ENCODE measurements around the gene ADAM12.

Gene ADAM12

DNA sequence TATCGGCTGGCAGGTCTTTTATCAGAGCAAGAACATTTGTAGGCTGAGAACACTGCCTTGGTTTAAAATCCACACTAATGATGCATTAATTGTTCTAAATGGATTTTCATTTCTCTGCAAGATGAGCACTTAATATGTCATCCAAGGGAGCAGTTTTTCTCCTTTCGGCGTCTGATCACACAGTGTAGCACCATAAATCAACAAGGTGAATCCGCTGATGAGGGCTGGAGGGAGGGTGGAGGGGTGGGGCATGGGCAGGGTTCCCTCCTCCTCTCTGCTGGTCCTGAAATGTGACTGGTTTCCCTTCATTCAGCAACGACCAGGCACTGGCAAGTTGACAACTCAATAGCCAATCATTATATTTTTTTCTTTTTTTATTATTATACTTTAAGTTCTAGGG lies 45.6 kb downstream of the ADAM12 start:
- DNase-seq (ENCODE audit: low read depth): no peak
- TF ChIP-seq, protein P1, sequence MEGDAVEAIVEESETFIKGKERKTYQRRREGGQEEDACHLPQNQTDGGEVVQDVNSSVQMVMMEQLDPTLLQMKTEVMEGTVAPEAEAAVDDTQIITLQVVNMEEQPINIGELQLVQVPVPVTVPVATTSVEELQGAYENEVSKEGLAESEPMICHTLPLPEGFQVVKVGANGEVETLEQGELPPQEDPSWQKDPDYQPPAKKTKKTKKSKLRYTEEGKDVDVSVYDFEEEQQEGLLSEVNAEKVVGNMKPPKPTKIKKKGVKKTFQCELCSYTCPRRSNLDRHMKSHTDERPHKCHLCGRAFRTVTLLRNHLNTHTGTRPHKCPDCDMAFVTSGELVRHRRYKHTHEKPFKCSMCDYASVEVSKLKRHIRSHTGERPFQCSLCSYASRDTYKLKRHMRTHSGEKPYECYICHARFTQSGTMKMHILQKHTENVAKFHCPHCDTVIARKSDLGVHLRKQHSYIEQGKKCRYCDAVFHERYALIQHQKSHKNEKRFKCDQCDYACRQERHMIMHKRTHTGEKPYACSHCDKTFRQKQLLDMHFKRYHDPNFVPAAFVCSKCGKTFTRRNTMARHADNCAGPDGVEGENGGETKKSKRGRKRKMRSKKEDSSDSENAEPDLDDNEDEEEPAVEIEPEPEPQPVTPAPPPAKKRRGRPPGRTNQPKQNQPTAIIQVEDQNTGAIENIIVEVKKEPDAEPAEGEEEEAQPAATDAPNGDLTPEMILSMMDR (IDR thresholded peaks at IDR 0.05; ENCODE audit: control insufficient read depth, extremely low read depth, insufficient read depth): no peak
- H3K4me3 ChIP-seq (ENCODE audit: low read depth, low read length): no peak overlapping the region

DNA sequence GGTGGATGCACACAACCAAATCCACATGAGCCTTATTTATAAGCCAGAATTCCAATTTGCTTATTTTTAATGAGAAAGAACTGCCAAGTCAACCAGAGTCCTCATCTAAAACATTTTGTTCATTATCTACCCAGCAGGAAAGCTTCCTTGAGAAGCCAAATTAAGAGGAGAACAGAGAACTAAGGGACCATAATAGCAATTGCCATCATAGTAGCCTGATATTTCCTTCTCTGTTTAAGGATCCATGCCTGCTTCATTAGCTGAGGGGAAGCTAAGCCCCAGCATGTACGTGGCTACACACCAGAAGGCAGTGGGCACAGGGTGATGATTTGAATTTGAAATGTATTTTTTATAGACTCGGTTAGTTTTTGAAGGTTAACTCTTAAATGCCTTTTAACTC lies 46.8 kb downstream of the ADAM12 start:
- TF ChIP-seq, protein P1 (IDR thresholded peaks at IDR 0.05; ENCODE audit: control insufficient read depth, extremely low read depth, insufficient read depth): no peak
- no peak overlapping the region for H3K4me3 ChIP-seq (ENCODE audit: low read depth, low read length)
- DNase-seq (ENCODE audit: low read depth): no peak

DNA sequence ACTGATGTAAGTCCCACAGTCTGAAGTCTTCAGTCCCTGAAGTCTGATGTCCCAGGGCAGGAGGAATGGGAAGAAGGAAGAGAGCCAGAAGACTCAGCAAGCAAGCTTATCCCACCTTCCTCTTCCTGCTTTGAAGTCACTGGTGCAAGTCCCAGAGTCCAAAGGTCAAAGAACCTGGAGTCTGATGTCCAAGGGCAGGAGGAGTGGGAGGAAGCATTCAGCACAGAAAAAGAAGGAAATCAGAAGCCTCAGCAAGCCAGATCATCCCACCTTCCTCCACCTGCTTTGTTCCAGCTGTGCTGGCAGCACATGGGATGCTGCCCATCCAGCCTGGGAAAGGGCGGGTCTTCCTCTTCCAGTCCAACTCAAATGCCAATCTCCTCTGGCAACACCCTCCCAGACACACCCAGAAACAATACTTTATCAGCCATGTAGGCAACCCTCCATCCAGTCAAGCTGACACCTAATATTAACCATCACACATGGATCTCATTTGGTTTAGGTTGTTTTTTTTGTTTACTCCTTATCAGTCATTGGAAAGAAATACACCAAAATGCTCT lies 50.9 kb downstream of the ADAM12 start:
- no peak for DNase-seq (ENCODE audit: low read depth)
- no peak overlapping the region for H3K4me3 ChIP-seq (ENCODE audit: low read depth, low read length)
- TF ChIP-seq, protein P1 (IDR thresholded peaks at IDR 0.05; ENCODE audit: control insufficient read depth, extremely low read depth, insufficient read depth): no peak

DNA sequence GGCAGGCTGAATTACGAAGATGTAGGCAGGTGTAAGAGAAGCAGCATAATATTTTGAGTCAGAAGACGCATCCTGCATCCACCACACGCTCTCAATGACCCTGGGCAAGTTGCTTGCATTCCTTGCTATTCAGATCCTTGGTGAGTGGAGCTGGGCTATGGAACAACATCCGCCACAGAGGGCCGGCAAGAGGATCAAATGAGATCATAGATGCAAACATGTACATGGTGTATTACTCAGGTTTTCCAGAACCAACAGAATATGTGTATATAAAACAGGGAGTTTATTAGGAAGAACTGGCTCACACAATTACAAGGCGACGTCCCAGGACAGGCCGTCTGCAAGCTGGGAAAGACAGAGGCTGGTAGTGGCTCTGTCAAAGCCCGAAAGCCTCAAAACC lies 51.5 kb downstream of the ADAM12 start:
- TF ChIP-seq, protein P1 (IDR thresholded peaks at IDR 0.05; ENCODE audit: control insufficient read depth, extremely low read depth, insufficient read depth): no peak
- H3K4me3 ChIP-seq (ENCODE audit: low read depth, low read length): no peak overlapping the region
- DNase-seq (ENCODE audit: low read depth): no peak

DNA sequence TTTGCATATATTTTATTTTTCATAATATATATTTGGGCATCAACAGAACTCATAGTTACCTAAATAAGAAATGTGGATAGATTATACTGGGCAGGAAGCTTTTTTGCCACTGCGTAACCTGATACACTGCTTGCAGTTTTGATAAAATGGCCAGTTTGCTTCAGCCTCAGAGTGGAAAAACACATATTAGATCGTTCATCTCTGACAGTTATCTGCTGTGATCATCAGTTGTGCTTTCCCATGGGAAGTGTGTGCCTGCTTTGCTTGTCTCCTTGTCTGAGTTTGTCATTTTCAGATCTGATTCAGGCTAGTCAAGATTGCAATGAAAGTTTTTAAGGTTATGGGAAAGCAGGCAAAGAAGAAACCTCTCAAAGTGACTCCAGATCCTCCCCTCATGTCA lies 54.0 kb downstream of the ADAM12 start:
- TF ChIP-seq, protein P1 (IDR thresholded peaks at IDR 0.05; ENCODE audit: control insufficient read depth, extremely low read depth, insufficient read depth): no peak
- no peak for DNase-seq (ENCODE audit: low read depth)
- H3K4me3 ChIP-seq (ENCODE audit: low read depth, low read length): no peak overlapping the region

DNA sequence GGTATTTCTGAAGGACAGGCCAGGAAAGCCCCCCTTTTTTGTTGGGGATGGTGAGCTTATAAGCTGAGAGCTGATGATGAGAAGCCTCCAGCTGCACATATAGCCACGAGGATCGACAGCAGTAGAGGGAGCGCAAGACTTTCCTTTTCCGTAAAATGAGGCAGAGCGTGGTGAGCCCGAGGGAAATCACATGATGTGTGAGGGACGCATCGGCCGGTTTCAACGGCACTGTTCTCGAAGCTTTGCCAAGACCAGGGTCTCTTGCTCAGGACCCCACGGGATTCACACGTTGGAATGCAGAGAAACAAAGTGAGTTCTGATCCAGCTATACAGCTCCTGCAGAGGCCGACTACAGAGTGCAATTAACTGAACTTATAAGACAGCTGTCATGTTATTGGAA lies 55.7 kb downstream of the ADAM12 start:
- H3K4me3 ChIP-seq (ENCODE audit: low read depth, low read length): no peak overlapping the region
- TF ChIP-seq, protein P1 (IDR thresholded peaks at IDR 0.05; ENCODE audit: control insufficient read depth, extremely low read depth, insufficient read depth): no peak
- DNase-seq (ENCODE audit: low read depth): no peak

DNA sequence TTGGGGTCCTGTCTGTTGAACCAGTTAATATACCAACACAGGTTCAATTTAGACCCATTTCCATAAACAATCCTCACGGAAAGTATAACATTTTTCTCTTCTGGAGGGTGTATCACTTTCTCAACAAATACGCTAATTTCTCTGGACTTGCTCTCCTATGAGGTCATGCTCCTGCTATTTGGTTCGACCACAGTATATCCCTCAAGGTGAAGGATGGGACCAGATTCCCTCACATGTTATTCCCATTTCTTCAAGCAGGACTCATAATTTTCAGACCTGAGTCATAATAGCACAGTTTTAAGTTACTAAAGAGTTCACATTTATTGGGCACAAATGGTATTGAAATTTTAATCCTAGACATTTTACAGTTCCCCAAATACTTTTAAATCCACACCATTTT lies 57.2 kb downstream of the ADAM12 start:
- no peak overlapping the region for H3K4me3 ChIP-seq (ENCODE audit: low read depth, low read length)
- no peak for DNase-seq (ENCODE audit: low read depth)

More for the DNA sequence above, 57.2 kb downstream of the ADAM12 start:
- TF ChIP-seq, protein P1 (IDR thresholded peaks at IDR 0.05; ENCODE audit: control insufficient read depth, extremely low read depth, insufficient read depth): no peak

Data from LNCaP clone FGC (cell line).